CD8-positive, alpha-beta memory T cell (primary cell): Measurements from ENCODE around the gene BEX4. TPM values are rescaled to one million over a fixed set of nuclear protein-coding genes. Genes with fewer than 3 reads are reported as not detected.
"Not testable (repeated sequence)": the region's sequence is repeated elsewhere in the genome, so short reads cannot be mapped to it uniquely, and the experiment has no call there.

ENCODE experiments used
- CTCF ChIA-PET: fragments of 350-600 bp; sonication (Branson Sonifier 250); formaldehyde crosslinking; loops from one replicate; lab custom pipeline; 2021; ENCODE audit warnings: antibody characterized with exemption; lab: Charles Lee
- POLR2A ChIA-PET: fragments of 350-600 bp; sonication (Branson Sonifier 250); formaldehyde crosslinking; loops from one replicate; lab custom pipeline; 2021; ENCODE audit warnings: antibody characterized with exemption; lab: Charles Lee
- DNase-seq, 5 donors: peaks; one replicate each; pipeline versions ENCODE4 v3.0.0 to v3.0.0-alpha.2; 2020 to 2022; ENCODE audit warnings: mixed read lengths in 1 of 5
- H3K27ac ChIP-seq: one replicate; pipeline ENCODE4 v1.7.0; 2013; ENCODE audit warnings: low read depth, mild to moderate bottlenecking, low read length, moderate library complexity
- H3K27me3 ChIP-seq: 2 replicates; pipeline ENCODE4 v1.7.0; 2013; ENCODE audit warnings: low read length, mild to moderate bottlenecking; ENCODE audit not compliant: insufficient read depth, poor library complexity, severe bottlenecking
- H3K36me3 ChIP-seq: 2 replicates; pipeline ENCODE4 v1.7.0; 2013; ENCODE audit warnings: mild to moderate bottlenecking, low read length, moderate library complexity; ENCODE audit not compliant: insufficient read depth
- H3K4me1 ChIP-seq: 2 replicates; pipeline ENCODE4 v1.7.0; 2013; ENCODE audit warnings: mild to moderate bottlenecking, low read length, moderate library complexity; ENCODE audit not compliant: insufficient read depth
- H3K4me3 ChIP-seq: 2 replicates; pipeline ENCODE4 v1.7.0; 2013; ENCODE audit warnings: mild to moderate bottlenecking, low read length
- H3K9me3 ChIP-seq: 2 replicates; pipeline ENCODE4 v1.7.0; 2013; ENCODE audit warnings: mild to moderate bottlenecking, low read length
- H3K27ac Mint-ChIP-seq, 8 donors: one replicate each; pipeline ENCODE4 v1.8.0; 2020 to 2021; ENCODE audit warnings: mixed read lengths in 8 of 8, mild to moderate bottlenecking in 6 of 8, inconsistent platforms in 3 of 8, moderate library complexity in 3 of 8
- H3K27me3 Mint-ChIP-seq, 2 donors: one replicate each; pipeline ENCODE4 v1.8.0; 2020 to 2021; ENCODE audit warnings: mixed read lengths in 2 of 2, mild to moderate bottlenecking in 1 of 2, moderate library complexity in 1 of 2
- H3K36me3 Mint-ChIP-seq, 3 donors: one replicate each; pipeline ENCODE4 v1.8.0; 2020 to 2021; ENCODE audit warnings: mixed read lengths in 3 of 3, inconsistent platforms in 1 of 3, mild to moderate bottlenecking in 1 of 3
- H3K4me1 Mint-ChIP-seq, 3 donors: one replicate each; pipeline ENCODE4 v1.8.0; 2020 to 2021; ENCODE audit warnings: mixed read lengths in 3 of 3, inconsistent platforms in 1 of 3, mild to moderate bottlenecking in 1 of 3
- H3K4me3 Mint-ChIP-seq, 7 donors: one replicate each; pipeline ENCODE4 v1.8.0; 2020 to 2021; ENCODE audit warnings: mixed read lengths in 7 of 7, mild to moderate bottlenecking in 6 of 7, moderate library complexity in 4 of 7, inconsistent platforms in 2 of 7
- H3K9me3 Mint-ChIP-seq, 5 donors: one replicate each; pipeline ENCODE4 v1.8.0; 2020 to 2022; ENCODE audit warnings: mixed read lengths in 5 of 5, mild to moderate bottlenecking in 3 of 5, moderate library complexity in 2 of 5, inconsistent platforms in 1 of 5
- polyA plus RNA-seq: library from polyadenylated mRNA; unstranded; fragments of 300-500 nt; fragmentation: Illumina TruSeq; gene quantifications from one replicate; pipeline ENCODE4 v1.2.3, GENCODE V29; 2021
- total RNA-seq, 2 experiments: library from RNA; stranded (reverse); gene quantifications; one replicate each; pipeline ENCODE4 v1.2.3, GENCODE V29; 2021

BEX4 gene, protein sequence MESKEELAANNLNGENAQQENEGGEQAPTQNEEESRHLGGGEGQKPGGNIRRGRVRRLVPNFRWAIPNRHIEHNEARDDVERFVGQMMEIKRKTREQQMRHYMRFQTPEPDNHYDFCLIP
- total RNA-seq (10 to 100 TPM; 11.5 to 12.6 TPM), polyA plus RNA-seq (60.6 TPM)

DNA sequence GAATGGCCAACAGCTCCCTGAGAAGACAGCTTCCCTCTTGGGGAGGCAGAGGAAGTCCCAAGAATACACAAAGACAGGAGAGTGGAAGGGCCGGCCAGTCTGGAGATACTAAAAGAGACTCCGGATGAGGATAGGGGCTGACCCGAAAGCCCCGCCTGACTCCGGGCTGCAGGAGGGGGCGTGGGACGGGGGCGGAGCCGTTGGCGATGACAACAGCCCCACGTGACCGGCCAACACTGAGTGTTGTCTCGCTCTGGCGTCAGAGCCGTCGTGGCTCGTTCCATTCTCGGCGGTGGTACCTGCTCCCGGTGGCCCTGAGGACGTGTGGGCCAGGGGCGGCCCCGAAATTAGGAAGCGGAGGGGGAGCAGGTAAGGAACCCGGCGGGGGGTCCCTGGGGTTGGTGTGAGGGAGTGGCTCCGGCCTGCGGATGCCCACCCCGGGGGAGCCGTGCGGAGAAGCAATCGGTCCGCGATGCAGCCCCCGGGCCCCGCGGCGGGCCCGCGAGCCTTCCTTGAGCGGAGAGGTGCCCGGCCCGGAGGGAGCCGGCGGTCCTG lies at the start of gene BEX4:
TSS of gene BEX4 (plus strand) at position 239 of the 555 bp plus-strand sequence. CDS start 1,046 bp downstream, outside the sequence.
- H3K27ac ChIP-seq, result peak within 1 kb of the TSS; percentile 86
- Mint-ChIP-seq H3K36me3 (peaks cover 0 to 10% (median 3%) of the 10 kb centered on the region in 3 donors), H3K4me3 (peak within 1 kb of the TSS; percentile 80 to 94 (median 86)), H3K4me1 (peaks cover 5 to 19% (median 11%) of the 10 kb centered on the region in 3 donors), H3K27me3 (peaks cover 8 to 12% of the 10 kb centered on the region in 2 donors), H3K9me3 (no peaks in the 10 kb centered on the region), H3K27ac (peak within 1 kb of the TSS; percentile 88 to 97 (median 90))
- no peaks in the 10 kb centered on the region for H3K36me3 ChIP-seq
- peak; percentile 68 to 88 (median 78) for DNase-seq
- H3K4me3 ChIP-seq, result peak within 1 kb of the TSS; percentile 53
- H3K9me3 ChIP-seq, result no peaks in the 10 kb centered on the region
- H3K27me3 ChIP-seq, result no peaks in the 10 kb centered on the region
- POLR2A ChIA-PET, result interaction anchor here (0.8 to 1.0 kb wide), 2 partner anchors 34 to 40 kb away, joined by 3 to 4 read pairs; partner anchors contain the start of gene TCEAL8
- peaks cover 4% of the 10 kb centered on the region for H3K4me1 ChIP-seq
- CTCF ChIA-PET, result no interaction called here

DNA sequence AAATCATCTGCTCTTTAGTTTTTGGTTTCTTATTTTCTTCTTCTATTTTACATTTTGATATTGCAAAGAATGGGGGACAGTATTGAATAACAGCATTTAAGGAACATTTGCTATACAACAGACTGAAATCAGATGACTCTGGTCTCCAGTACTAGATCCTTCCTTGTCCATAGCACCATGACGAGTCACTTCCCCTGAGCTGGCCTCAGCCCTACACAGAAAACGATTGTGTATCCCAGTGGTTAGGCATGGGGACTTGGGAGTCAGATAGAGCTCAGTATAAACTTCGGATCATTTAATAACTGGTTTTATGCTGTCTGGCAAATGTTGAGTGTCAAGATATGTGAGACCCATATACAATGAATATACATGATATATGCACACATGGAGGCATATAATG lies 44.7 kb upstream of the BEX4 start:
- no peaks in the 10 kb centered on the region for H3K4me1 Mint-ChIP-seq
- Histone ChIP-seq H3K4me3 (no peak overlapping the region), H3K27ac (no peak overlapping the region), H3K9me3 (no peaks in the 10 kb centered on the region), H3K36me3 (no peaks in the 10 kb centered on the region), H3K4me1 (no peaks in the 10 kb centered on the region), H3K27me3 (no peaks in the 10 kb centered on the region)
- H3K4me3 Mint-ChIP-seq, result no peak overlapping the region
- ChIA-PET POLR2A (no interaction called here), CTCF (no interaction called here)
- no peaks in the 10 kb centered on the region for H3K9me3 Mint-ChIP-seq
- H3K36me3 Mint-ChIP-seq, result no peaks in the 10 kb centered on the region
- no peak overlapping the region for H3K27ac Mint-ChIP-seq
- DNase-seq, result no peak
- H3K27me3 Mint-ChIP-seq, result peaks cover 4% of the 10 kb centered on the region in 2 donors

DNA sequence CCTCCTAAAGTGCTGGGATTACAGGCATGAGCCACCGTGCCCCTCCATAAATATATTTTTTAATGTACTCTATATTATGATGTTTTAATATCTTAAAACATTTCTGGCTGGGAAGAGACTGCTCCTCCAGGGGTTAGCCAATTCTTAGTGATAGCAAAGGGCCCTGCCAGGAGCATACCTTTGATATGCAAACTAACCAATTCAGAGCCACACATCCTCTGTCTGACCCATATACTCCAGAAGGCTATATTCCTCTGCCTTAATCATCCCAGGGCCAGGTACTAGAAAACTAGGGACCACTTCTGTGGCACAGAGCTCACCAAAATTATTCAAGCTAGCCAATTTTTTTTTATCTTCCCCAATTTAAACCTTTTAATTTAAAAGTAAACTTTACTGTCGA lies 43.6 kb upstream of the BEX4 start:
- POLR2A ChIA-PET, result no interaction called here

DNA sequence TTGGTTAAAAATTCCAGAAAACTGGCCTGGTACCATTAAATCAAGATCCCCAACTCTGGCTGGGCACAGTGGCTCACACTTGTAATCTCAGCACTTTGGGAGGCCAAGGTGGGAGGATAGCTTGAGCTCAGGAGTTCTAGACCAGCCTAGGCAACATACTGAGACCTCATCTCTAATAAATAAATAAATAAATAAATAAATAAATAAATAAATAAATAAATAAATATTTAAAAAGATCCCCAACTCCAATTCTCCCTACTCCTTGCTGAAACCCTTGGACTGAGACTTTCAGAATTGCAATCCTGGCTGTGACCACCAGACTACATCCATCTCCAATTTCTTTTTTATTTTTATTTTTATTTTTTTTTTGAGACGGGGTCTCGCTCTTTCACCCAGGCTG lies 39.7 kb upstream of the BEX4 start:
- H3K27me3 ChIP-seq, POLR2A ChIA-PET, DNase-seq, H3K9me3 ChIP-seq, H3K4me3 Mint-ChIP-seq, H3K4me3 ChIP-seq, H3K36me3 ChIP-seq, H3K36me3 Mint-ChIP-seq, H3K27ac ChIP-seq, CTCF ChIA-PET, H3K4me1 Mint-ChIP-seq, H3K4me1 ChIP-seq, H3K9me3 Mint-ChIP-seq: not testable (repeated sequence)
- peaks cover 11 to 12% of the 10 kb centered on the region in 2 donors for H3K27me3 Mint-ChIP-seq
- H3K27ac Mint-ChIP-seq, result peak overlapping the region in 1 of 8 donors; percentile 2

More for the DNA sequence above, 43.6 kb upstream of the BEX4 start:
- Mint-ChIP-seq H3K27ac (no peak overlapping the region), H3K27me3 (peaks cover 7% of the 10 kb centered on the region in 2 donors), H3K9me3 (no peaks in the 10 kb centered on the region), H3K36me3 (no peaks in the 10 kb centered on the region), H3K4me3 (no peak overlapping the region), H3K4me1 (peaks cover 3 to 4% (median 3%) of the 10 kb centered on the region in 3 donors)
- no peaks in the 10 kb centered on the region for H3K9me3 ChIP-seq
- H3K27ac ChIP-seq, result no peak overlapping the region
- H3K4me3 ChIP-seq, result no peak overlapping the region
- no peaks in the 10 kb centered on the region for H3K36me3 ChIP-seq
- no peaks in the 10 kb centered on the region for H3K4me1 ChIP-seq
- CTCF ChIA-PET, result no interaction called here
- no peak for DNase-seq
- no peaks in the 10 kb centered on the region for H3K27me3 ChIP-seq

DNA sequence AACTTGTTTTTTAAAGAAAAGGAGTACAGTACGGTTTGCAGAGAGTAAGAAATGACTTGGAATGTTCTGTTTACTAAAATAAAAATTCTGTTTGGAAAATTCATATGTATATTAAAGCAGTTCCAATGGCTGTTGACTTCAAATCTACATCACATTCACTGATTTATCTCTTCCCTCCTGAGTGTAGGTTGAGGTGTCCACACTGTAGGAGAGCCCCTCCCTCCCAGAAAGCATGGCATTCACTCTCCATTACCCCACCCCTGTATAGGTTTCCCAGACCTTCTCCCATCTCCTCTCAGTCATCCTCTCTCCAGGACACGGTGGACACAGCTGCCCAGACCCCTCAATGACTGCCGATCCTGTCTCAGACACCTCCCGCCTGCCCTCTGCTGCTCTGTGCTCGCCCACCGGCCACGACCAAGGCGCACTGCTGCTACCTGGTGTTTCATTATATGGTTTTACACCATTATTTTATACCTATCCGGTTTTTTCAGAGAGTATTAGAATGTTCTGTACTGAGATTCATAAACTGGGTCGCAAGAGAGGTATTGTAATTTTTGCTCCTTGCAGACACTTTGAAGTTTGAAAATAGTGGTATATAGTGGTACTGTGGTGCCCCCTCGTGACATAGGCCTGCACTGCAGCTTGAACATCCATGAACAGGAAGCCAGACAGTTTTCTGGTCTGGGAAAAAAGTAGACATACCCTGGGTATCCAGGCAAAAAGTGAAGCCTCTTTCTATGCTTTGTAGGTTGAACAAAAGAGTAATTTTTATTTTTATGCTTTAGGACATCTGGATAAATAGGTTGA lies 38.8 kb upstream of the BEX4 start:
- no peaks in the 10 kb centered on the region for H3K36me3 ChIP-seq

DNA sequence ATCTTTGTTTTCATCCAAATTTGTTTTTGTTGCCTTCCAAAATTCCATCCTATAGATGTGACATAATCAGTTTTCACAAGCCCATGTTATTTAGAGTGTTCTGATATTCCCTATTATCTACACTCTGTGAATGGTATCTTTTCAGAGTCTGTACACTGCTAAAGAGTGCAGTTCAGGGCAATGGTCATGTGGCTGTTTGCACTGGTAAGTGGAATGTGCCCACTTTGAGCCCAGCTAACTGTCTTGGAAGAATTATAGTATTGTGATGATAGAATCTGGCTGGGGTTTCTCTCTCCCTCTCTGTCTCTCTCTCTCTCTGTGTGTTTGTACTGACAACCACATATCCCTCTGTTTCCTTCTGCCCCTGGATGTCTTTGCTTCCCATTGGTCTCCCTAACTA lies 37.4 kb upstream of the BEX4 start:
- Mint-ChIP-seq H3K36me3 (no peaks in the 10 kb centered on the region), H3K4me3 (no peak overlapping the region), H3K27me3 (peaks cover 11 to 14% of the 10 kb centered on the region in 2 donors), H3K27ac (no peak overlapping the region), H3K4me1 (peaks cover 3 to 4% (median 3%) of the 10 kb centered on the region in 3 donors), H3K9me3 (no peaks in the 10 kb centered on the region)
- ChIA-PET CTCF (interaction anchor here (1.8 kb wide), 1 partner anchor 226 kb away, joined by 6 read pairs; no protein-coding TSS in a partner anchor), POLR2A (no interaction called here)
- Histone ChIP-seq H3K36me3 (no peaks in the 10 kb centered on the region), H3K27me3 (no peaks in the 10 kb centered on the region), H3K27ac (no peak overlapping the region), H3K9me3 (no peaks in the 10 kb centered on the region), H3K4me3 (no peak overlapping the region), H3K4me1 (no peaks in the 10 kb centered on the region)
- no peak for DNase-seq

More for the DNA sequence above, 38.8 kb upstream of the BEX4 start:
- Histone ChIP-seq H3K27ac (no peak overlapping the region), H3K9me3 (no peaks in the 10 kb centered on the region), H3K4me3 (no peak overlapping the region), H3K27me3 (no peaks in the 10 kb centered on the region), H3K4me1 (no peaks in the 10 kb centered on the region)
- H3K27ac Mint-ChIP-seq, result no peak overlapping the region
- H3K4me1 Mint-ChIP-seq, result peaks cover 3 to 4% (median 3%) of the 10 kb centered on the region in 3 donors
- CTCF ChIA-PET, result interaction anchor here (1.0 to 1.8 kb wide), 2 partner anchors 35 to 225 kb away, joined by 4 to 6 read pairs; no protein-coding TSS in a partner anchor
- H3K27me3 Mint-ChIP-seq, result peaks cover 11 to 15% of the 10 kb centered on the region in 2 donors
- H3K36me3 Mint-ChIP-seq, result no peaks in the 10 kb centered on the region
- peak; percentile 16 to 51 (median 27) for DNase-seq
- POLR2A ChIA-PET, result no interaction called here
- H3K4me3 Mint-ChIP-seq, result peak overlapping the region in 1 of 7 donors; percentile 24
- H3K9me3 Mint-ChIP-seq, result no peaks in the 10 kb centered on the region

DNA sequence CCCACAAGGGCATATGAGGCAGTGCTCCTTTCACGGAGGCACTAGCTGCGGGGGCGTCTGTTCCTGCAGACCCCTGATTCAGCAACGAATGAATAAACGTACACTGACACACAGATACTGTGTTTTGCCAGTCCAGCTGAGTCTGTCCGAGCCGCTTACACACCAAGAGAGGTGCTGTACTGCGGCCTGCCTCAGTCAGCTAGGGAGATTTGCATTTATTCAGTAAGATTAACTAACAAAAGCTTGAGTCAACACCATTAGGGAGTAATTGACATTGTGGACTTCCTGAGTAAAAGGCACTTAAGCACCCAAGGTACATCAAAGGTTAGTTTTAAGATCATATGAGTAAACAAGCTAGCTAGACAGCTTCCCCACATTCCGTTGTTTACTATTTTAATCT lies 31.0 kb upstream of the BEX4 start:
- Histone ChIP-seq H3K36me3 (no peaks in the 10 kb centered on the region), H3K9me3 (no peaks in the 10 kb centered on the region), H3K27me3 (no peaks in the 10 kb centered on the region), H3K27ac (no peak overlapping the region), H3K4me3 (no peak overlapping the region), H3K4me1 (no peaks in the 10 kb centered on the region)
- DNase-seq, result no peak
- H3K27ac Mint-ChIP-seq, result no peak overlapping the region
- H3K9me3 Mint-ChIP-seq, result no peaks in the 10 kb centered on the region
- H3K27me3 Mint-ChIP-seq, result peaks cover 3 to 11% of the 10 kb centered on the region in 2 donors
- no peaks in the 10 kb centered on the region for H3K36me3 Mint-ChIP-seq
- H3K4me3 Mint-ChIP-seq, result no peak overlapping the region
- peaks cover 0 to 8% (median 0%) of the 10 kb centered on the region in 3 donors for H3K4me1 Mint-ChIP-seq
- POLR2A ChIA-PET, result no interaction called here
- CTCF ChIA-PET, result no interaction called here
